GM18498 (cell line): Measurements from ENCODE around the gene UQCC5.

Experiments used
- ATAC-seq: cut with Tn5 transposase; IDR thresholded peaks from one replicate; pipeline ENCODE4 v1.9.1; 2021; ENCODE audit warnings: mild to moderate bottlenecking, moderate library complexity; ENCODE audit not compliant: unreplicated experiment

UQCC5 gene

GRCh38 chr3:52558436-52558835 is 22.0 kb downstream of the UQCC5 start:
- no peak for ATAC-seq

- no peak for ATAC-seq
Observed at GRCh38 chr3:52561028-52561747, 24.8 kb downstream of the UQCC5 start.

GRCh38 chr3:52563984-52564383 is 27.6 kb downstream of the UQCC5 start:
- ATAC-seq = no peak

- no peak for ATAC-seq
Observed at GRCh38 chr3:52568069-52568468, 31.7 kb downstream of the UQCC5 start.

GRCh38 chr3:52570076-52570475 is 33.7 kb downstream of the UQCC5 start:
- no peak for ATAC-seq

GRCh38 chr3:52572221-52572620 is 35.8 kb downstream of the UQCC5 start:
- no peak for ATAC-seq

- no peak for ATAC-seq
Observed at GRCh38 chr3:52574056-52574965, 37.9 kb downstream of the UQCC5 start.
